ENCODE data around the gene EPHA6.

- TF ChIP-seq, protein P1, sequence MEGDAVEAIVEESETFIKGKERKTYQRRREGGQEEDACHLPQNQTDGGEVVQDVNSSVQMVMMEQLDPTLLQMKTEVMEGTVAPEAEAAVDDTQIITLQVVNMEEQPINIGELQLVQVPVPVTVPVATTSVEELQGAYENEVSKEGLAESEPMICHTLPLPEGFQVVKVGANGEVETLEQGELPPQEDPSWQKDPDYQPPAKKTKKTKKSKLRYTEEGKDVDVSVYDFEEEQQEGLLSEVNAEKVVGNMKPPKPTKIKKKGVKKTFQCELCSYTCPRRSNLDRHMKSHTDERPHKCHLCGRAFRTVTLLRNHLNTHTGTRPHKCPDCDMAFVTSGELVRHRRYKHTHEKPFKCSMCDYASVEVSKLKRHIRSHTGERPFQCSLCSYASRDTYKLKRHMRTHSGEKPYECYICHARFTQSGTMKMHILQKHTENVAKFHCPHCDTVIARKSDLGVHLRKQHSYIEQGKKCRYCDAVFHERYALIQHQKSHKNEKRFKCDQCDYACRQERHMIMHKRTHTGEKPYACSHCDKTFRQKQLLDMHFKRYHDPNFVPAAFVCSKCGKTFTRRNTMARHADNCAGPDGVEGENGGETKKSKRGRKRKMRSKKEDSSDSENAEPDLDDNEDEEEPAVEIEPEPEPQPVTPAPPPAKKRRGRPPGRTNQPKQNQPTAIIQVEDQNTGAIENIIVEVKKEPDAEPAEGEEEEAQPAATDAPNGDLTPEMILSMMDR (conservative IDR thresholded peaks at IDR 0.05; ENCODE audit: low read depth, low read length), result peak; percentile 78
- TF ChIP-seq EZH2 (IDR thresholded peaks at IDR 0.05; ENCODE audit: low read length, unreplicated experiment), result no peak
These were observed 48.8 kb downstream of the EPHA6 start for GRCh38 chr3:96863129-96863740.
